ENCODE results near the gene SLC39A2. TPM values are rescaled to one million over a fixed set of nuclear protein-coding genes. Genes with fewer than 3 reads are reported as not detected.

Gene SLC39A2
- total and polyA plus RNA-seq, 9 of the 15 experiments (the other 6 are each of a cell fraction or from before 2014, with no cell fraction given), result 0.06 to 0.09 TPM; not detected in 7

DNA sequence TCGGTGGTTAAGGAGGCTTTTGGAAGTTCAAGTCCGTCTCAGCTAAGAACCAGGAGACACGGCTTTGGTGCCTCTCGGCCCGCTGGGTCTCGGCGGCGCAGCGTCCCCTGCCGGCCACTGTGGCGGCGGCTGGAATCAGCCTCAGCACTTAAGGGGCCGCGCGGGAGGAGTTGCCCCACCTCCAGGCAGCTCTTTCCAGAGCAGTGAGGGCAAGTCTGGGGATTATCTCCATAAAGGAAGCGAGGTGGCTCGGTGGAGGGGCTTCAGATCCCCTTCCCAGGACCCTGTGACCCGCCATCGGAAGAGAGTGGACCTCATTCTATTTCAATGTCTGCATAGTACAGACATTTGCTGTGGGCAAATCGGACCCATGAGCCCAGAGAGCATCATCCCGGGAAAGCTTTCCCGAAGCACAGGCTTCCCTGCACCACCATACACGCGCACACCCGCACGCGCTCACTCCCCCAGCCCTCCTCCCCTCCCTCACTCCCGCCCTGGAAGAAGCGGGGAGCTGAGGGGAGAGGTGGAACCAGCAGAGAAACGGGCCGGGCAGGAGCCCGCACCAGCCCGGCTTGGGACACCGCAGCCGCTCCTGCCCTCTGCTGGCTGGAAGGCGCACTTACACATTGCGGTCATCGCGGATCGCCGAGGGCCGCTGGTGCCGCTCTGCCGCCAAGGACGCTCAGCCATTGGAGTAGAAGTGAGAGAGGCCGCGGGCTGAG is 27.9 kb upstream of the SLC39A2 start (continued):
- TF ChIP-seq GATA2 (CRISPR knock-in tag; IDR thresholded peaks at IDR 0.05) (no peak), TBL1XR1 (IDR thresholded peaks at IDR 0.05; ENCODE audit: low read length in 2 of 2) (no peak), GTF2F1 (IDR thresholded peaks at IDR 0.05; ENCODE audit: low read depth, low read length) (no peak), JUNB (CRISPR knock-in tag; conservative IDR thresholded peaks at IDR 0.05) (no peak), MTA2 (IDR thresholded peaks at IDR 0.05; ENCODE audit: low read depth) (no peak), SP1 (CRISPR knock-in tag; IDR thresholded peaks at IDR 0.05) (0 out of 2 replicates have a peak, but pooled peaks have one; percentile 32), RBM25 (IDR thresholded peaks at IDR 0.05; ENCODE audit: low read depth, low read length, severe bottlenecking) (no peak), TGIF2 (CRISPR knock-in tag; IDR thresholded peaks at IDR 0.05) (no peak), THRAP3 (IDR thresholded peaks at IDR 0.05; ENCODE audit: borderline replicate concordance) (no peak), MBD2 (IDR thresholded peaks at IDR 0.05; ENCODE audit: borderline replicate concordance, low read depth) (no peak), NR3C1 (CRISPR knock-in tag; IDR thresholded peaks at IDR 0.05) (no peak), NR2C2 (CRISPR knock-in tag; IDR thresholded peaks at IDR 0.05) (no peak), NR2C2 (tag; IDR thresholded peaks at IDR 0.05) (peak; percentile 21; the same call in 1 of the 2 replicates), SREBF1 (IDR thresholded peaks at IDR 0.05; ENCODE audit: borderline replicate concordance, low read depth, low read length) (no peak)
- TF ChIP-seq, protein P1, sequence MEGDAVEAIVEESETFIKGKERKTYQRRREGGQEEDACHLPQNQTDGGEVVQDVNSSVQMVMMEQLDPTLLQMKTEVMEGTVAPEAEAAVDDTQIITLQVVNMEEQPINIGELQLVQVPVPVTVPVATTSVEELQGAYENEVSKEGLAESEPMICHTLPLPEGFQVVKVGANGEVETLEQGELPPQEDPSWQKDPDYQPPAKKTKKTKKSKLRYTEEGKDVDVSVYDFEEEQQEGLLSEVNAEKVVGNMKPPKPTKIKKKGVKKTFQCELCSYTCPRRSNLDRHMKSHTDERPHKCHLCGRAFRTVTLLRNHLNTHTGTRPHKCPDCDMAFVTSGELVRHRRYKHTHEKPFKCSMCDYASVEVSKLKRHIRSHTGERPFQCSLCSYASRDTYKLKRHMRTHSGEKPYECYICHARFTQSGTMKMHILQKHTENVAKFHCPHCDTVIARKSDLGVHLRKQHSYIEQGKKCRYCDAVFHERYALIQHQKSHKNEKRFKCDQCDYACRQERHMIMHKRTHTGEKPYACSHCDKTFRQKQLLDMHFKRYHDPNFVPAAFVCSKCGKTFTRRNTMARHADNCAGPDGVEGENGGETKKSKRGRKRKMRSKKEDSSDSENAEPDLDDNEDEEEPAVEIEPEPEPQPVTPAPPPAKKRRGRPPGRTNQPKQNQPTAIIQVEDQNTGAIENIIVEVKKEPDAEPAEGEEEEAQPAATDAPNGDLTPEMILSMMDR (IDR thresholded peaks at IDR 0.05 in 2 of 3, conservative IDR thresholded peaks at IDR 0.05 in 1 of 3; ENCODE audit: insufficient read depth in 2 of 3, low read depth in 1 of 3, low read length in 3 of 3), result peak; percentile 90 to 94 (median 91)
- TF ChIP-seq, protein P2, sequence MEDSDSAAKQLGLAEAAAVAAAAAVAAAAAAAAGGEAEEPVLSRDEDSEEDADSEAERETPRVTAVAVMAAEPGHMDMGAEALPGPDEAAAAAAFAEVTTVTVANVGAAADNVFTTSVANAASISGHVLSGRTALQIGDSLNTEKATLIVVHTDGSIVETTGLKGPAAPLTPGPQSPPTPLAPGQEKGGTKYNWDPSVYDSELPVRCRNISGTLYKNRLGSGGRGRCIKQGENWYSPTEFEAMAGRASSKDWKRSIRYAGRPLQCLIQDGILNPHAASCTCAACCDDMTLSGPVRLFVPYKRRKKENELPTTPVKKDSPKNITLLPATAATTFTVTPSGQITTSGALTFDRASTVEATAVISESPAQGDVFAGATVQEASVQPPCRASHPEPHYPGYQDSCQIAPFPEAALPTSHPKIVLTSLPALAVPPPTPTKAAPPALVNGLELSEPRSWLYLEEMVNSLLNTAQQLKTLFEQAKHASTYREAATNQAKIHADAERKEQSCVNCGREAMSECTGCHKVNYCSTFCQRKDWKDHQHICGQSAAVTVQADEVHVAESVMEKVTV (CRISPR knock-in tag; IDR thresholded peaks at IDR 0.05), result peak; percentile 37; the same call in 1 of the 2 replicates
- TF ChIP-seq, protein P3, sequence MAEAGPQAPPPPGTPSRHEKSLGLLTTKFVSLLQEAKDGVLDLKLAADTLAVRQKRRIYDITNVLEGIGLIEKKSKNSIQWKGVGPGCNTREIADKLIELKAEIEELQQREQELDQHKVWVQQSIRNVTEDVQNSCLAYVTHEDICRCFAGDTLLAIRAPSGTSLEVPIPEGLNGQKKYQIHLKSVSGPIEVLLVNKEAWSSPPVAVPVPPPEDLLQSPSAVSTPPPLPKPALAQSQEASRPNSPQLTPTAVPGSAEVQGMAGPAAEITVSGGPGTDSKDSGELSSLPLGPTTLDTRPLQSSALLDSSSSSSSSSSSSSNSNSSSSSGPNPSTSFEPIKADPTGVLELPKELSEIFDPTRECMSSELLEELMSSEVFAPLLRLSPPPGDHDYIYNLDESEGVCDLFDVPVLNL (CRISPR knock-in tag; IDR thresholded peaks at IDR 0.05; ENCODE audit: low read depth), result no peak
- TF ChIP-seq, protein P4, sequence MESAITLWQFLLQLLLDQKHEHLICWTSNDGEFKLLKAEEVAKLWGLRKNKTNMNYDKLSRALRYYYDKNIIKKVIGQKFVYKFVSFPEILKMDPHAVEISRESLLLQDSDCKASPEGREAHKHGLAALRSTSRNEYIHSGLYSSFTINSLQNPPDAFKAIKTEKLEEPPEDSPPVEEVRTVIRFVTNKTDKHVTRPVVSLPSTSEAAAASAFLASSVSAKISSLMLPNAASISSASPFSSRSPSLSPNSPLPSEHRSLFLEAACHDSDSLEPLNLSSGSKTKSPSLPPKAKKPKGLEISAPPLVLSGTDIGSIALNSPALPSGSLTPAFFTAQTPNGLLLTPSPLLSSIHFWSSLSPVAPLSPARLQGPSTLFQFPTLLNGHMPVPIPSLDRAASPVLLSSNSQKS (CRISPR knock-in tag; IDR thresholded peaks at IDR 0.05), result no peak
- TF ChIP-seq, protein P5, sequence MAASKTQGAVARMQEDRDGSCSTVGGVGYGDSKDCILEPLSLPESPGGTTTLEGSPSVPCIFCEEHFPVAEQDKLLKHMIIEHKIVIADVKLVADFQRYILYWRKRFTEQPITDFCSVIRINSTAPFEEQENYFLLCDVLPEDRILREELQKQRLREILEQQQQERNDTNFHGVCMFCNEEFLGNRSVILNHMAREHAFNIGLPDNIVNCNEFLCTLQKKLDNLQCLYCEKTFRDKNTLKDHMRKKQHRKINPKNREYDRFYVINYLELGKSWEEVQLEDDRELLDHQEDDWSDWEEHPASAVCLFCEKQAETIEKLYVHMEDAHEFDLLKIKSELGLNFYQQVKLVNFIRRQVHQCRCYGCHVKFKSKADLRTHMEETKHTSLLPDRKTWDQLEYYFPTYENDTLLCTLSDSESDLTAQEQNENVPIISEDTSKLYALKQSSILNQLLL (CRISPR knock-in tag; IDR thresholded peaks at IDR 0.05; ENCODE audit: borderline replicate concordance), result no peak

Measured in K562 (cell line).